NCI-H1417 (cell line): ENCODE measurements around the gene ZWILCH.
A peak's percentile ranks its signal among the peaks of the same experiment; 100 is the strongest.

Experiments used
- DNase-seq, 3 experiments: peaks; one replicate each; lab custom pipeline; 2025; lab: John Stamatoyannopoulos, UW

ZWILCH gene

DNA sequence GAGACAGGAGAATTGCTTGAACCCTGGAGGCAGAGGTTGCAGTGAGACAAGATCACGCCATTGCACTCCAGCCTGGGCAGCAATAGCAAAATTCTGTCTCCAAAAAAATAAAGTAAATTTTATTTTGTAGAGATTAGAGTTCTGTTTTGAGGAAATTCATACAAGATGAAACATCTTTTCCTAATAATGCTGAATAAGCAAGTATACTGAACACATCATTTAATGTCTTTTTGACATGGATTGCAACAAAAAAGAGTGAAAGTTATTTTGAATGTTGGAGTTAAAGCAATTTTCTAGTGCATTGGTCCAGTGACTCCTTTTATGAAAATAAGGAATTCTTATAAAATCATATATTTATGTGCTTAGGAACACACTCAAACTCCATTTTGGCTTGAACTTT lies 40.1 kb downstream of the ZWILCH start:
- DNase-seq: no peak

- no peak for DNase-seq
These were observed 50.6 kb downstream of the ZWILCH start for GRCh38 chr15:66555685-66556084.

DNA sequence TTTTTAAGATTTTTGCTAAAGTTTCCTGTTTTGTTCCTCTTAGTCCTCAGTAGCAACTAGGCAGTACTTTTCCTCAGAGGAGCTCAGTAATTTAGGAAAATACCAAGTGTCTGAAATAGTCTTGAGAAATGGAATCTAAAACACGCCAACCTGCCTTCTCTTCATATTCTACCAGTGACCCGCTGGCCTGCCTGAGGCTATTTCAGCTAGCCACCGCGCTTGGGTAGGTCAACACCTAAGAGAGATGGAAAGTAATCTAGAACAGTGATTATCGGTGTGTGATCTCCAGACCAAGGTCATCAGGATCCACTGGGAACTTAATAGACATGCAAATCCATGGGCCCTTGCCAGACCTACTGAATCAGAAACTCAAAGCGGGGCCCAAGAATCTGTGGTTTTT lies 53.1 kb downstream of the ZWILCH start:
- DNase-seq: no peak

- no peak for DNase-seq
These were observed 55.9 kb downstream of the ZWILCH start for GRCh38 chr15:66560856-66561525.

- no peak for DNase-seq
These were observed 58.0 kb downstream of the ZWILCH start for GRCh38 chr15:66563126-66563525.

- DNase-seq: no peak
These were observed 58.5 kb downstream of the ZWILCH start for GRCh38 chr15:66563566-66564110.

DNA sequence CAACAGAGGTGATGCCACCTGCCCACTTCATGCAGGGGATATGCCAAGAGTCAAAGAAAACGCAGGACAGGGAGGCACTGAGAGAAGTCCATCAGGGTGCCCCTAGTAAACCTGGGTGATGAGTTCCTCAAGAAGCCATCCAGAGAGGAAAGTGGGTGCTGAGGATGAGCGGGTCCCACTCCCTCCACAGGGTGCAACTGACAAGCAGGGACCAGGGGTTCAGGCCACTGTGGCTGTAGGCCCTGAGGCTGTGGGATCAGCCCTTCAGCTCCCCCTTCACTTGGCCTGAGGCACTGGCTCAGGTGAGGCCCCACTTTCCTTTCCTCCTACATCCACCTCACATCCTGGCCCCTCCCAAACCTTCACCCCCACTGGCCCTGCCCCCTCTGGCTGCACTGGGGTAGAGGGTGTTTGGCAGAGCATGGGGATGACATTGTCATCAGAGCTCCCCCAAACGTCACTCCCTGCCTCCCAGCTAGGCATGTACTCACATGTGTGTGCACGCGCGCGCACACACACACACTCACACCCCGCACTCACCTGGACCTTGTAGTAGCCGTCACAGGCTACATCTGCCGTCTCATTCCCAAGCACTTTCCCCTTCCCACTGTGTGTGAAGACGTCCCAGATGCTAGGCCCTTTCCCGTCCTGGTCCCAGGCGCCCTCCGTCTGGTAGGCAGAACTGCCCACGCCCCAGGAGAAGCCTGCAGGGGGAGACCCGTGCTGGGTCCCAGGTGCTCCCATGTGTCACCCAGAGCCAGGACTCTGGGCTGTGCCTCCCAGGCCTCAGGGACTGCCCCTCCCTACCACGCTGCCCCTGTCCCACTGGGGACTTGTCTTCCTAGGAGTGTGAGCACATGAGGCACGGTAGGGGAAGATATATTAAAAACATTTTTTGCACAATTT lies 59.3 kb downstream of the ZWILCH start:
- no peak for DNase-seq

GRCh38 chr15:66565141-66565641 lies 60.1 kb downstream of the ZWILCH start:
- no peak for DNase-seq

GRCh38 chr15:66565741-66566144 lies 60.6 kb downstream of the ZWILCH start, which contains the start of gene LCTL:
Gene LCTL, minus strand, starts transcription at chr15:66565998. Its CDS starts 633 bp downstream, at chr15:66565365.
- DNase-seq: no peak

- DNase-seq: peak; percentile 44 to 70 (median 68)
These were observed 61.9 kb downstream of the ZWILCH start for GRCh38 chr15:66566963-66567531.

DNA sequence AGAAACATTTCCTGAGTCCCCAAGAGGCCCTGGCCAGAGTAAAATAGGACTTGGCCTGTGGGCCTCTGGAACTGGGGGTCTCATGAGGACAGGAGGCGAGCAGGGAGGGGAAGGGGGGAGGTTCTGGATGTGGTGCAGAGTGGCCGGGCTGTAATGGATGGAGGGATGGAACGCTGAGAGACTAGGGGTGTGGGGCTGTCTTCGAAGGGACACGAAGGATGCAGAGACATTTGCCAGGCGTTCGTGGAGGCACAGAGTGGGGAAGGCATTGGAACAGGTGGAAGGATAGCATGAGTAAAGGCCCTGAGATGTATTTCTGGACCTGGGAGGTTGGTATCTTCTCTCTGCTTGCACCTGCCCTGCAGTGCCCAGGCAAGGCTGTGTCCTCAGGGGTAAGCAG lies 62.8 kb downstream of the ZWILCH start:
- no peak for DNase-seq

DNA sequence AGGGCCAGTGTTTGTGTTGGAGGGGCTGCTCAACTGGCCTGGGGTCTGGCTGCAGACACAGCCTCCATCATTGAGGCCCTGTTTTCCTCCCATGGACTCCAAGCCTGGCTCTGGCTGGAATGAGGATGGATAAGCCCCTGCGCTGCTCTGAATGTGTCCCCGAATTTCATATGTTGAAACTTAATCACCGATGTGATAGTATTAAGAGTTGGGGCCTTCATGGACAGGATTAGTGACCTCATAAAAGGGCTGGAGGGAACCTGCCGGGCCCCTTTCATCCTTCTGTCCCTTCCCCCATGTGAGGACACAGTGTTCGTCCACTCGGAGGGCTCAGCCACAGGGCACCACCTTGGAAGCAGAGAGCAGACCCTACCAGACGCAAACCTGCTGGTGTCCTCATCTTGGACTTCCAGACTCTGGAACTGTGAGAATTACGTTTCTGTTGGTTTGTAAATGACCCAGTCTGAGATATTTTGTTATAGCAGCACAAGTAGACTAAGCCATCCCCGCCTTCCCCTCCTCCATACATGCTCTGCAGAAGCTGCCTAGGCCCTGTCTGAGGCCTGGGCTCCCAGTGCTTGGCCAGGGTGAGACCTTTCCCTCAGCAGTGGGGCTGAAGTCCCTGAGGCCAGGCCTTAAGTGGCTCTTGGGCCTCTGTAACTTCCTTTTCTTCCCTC lies 64.5 kb downstream of the ZWILCH start:
- no peak for DNase-seq

- no peak for DNase-seq
These were observed 65.2 kb downstream of the ZWILCH start for GRCh38 chr15:66570327-66570726.

- no peak for DNase-seq
These were observed 65.8 kb downstream of the ZWILCH start for GRCh38 chr15:66570842-66571478.

GRCh38 chr15:66572146-66572545 lies 67.0 kb downstream of the ZWILCH start:
- no peak for DNase-seq

- no peak for DNase-seq
These were observed 68.2 kb downstream of the ZWILCH start for GRCh38 chr15:66573348-66573718.

- no peak for DNase-seq
These were observed 68.8 kb downstream of the ZWILCH start for GRCh38 chr15:66573719-66574595.

- no peak for DNase-seq
These were observed 69.4 kb downstream of the ZWILCH start for GRCh38 chr15:66574596-66574950.

- no peak for DNase-seq
These were observed 73.3 kb downstream of the ZWILCH start for GRCh38 chr15:66578286-66578875.

DNA sequence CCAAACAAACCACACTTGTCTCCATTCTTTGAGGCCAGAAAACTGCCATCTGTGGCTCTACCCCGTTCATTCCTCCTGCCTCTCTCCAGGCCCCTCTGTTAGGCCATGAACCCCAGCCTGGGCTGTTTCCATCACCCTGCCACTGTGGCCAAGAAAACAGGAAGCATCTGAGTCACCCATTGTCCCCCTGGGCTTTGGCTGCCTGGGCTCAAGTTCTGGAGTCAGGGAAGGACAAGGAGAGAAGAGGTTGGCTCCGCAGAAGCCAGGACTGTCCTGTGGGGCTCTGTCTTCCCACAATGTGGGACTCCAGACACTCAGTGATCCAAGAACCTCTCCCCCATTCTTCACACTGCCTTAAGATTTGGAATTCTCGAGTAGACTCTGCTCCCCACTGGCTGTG lies 75.5 kb downstream of the ZWILCH start:
- DNase-seq: no peak
